NCI-H1436 (cell line): Measurements from ENCODE around the gene HS6ST1.
"Not testable (repeated sequence)": the region's sequence is repeated elsewhere in the genome, so short reads cannot be mapped to it uniquely, and the experiment has no call there.

Source experiments
- DNase-seq: peaks from one replicate; lab custom pipeline; 2025; lab: John Stamatoyannopoulos, UW

The HS6ST1 gene

GRCh38 chr2:128321784-128322714, 3.4 kb upstream of the HS6ST1 start:
- peak; percentile 64 for DNase-seq

DNA sequence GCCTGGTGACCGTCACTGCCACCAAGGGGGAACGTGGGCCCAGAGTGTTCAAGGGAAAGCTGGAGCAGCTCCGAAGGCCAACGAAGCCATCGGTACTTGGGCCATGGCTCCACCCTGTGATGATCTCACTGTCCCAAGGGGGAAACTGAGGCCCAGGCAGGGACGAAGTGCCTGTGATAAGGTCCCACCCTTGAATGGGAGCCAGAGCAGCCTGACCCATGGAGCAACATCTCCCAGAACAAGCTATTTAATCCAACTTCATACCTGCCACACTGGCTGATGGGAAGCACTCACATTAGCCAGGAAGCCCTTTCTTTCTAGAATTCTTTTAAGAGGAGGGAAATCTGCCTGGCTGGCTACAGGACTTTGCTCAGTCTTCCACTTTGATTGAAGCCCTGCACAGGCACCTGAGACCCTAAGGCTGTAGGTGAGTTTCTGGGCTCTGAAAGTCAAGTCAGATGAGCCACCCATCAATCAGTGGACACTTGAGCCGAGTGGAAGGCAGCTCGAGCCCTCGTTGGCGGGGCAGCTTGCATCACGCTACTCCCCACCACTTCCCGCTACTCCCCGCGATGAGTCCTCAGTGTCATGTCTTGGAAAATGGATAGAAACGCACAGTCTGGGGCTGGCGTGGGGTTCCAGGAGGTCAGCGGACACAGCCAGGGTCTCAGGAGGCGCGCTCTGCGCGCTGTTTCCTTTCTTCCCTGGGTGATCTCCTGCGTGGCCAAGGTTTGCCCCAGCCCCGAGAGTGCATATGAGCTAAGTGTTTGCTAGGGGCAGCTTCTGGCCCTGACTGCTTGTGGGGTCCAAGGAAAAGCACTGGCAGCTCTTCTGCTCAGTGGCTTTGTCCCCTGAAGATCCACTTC, 2.5 kb upstream of the HS6ST1 start:
- no peak for DNase-seq

GRCh38 chr2:128320192-128320905, 1.7 kb upstream of the HS6ST1 start:
- DNase-seq, result no peak

DNA sequence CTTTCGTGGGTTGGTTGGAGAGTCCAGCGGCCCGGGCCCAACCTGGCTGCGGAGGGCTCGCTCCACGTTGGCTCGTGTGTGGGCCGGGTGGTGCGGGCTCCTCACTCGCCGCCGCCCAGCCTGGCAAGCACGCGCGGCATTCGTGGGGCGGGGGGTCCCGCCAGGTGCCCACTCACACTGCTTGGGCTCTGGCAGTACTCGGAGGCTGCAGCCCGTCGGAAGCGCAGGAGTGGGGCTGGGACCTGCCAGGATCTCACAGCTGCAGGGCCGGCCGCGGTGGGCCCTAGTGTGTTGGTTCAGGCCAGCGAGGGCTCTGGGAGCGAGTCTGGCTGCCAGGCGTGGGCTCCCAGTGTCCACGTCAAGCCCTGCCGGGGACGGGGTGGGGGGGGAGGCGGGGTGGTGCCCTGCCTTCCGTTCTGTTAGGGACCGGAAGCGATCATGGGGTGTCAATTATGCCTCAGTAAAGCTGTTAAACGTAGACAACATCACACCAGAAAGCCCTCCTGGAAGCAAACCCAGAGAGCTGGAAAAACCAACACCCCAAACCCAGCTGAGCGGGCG, 1.0 kb upstream of the HS6ST1 start:
- DNase-seq, result no peak

DNA sequence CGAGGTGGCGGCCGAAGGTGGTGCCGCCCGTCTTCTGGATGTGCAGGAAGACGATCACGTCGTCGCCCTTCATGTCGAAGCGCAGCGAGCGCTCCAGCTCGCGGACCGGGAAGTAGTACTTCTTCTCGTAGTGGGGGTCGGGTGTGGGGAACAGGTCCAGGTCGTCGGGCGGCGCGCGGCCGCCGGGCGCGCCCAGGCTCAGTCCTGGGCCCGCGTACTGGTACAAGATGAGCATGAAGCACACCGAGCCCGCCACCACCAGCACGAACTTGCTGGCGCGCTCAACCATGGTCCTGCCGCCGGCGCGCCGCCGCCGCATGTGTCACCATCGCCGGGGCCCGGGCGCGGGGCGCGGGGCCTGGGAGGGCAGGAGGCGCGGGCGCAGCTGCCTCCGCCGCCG, 423 bp downstream of the HS6ST1 start:
- DNase-seq, result not testable (repeated sequence)

GRCh38 chr2:128317899-128318225, 806 bp downstream of the HS6ST1 start:
- DNase-seq, result not testable (repeated sequence)

GRCh38 chr2:128317181-128317898, 1.3 kb downstream of the HS6ST1 start:
- DNase-seq, result no peak

DNA sequence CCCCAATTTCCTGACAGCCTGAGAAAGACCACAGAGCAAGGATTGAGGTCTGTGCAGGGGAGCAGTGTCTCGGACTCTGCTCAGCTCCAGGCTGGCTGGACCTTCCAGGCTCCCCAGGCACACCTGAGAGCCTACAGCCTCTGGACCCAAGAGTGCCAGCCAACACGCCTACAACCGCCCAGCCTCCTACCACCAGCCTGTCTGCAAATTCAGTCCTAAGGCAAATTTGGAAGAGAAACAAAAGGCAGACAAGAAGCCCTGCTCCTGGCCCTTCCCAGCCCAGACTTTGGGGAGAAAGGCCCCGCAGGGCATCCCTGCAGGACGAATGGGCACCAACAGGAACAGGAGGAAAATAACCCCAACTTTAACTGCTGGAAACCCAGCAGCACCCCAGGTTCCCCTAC, 1.9 kb downstream of the HS6ST1 start:
- no peak for DNase-seq

DNA sequence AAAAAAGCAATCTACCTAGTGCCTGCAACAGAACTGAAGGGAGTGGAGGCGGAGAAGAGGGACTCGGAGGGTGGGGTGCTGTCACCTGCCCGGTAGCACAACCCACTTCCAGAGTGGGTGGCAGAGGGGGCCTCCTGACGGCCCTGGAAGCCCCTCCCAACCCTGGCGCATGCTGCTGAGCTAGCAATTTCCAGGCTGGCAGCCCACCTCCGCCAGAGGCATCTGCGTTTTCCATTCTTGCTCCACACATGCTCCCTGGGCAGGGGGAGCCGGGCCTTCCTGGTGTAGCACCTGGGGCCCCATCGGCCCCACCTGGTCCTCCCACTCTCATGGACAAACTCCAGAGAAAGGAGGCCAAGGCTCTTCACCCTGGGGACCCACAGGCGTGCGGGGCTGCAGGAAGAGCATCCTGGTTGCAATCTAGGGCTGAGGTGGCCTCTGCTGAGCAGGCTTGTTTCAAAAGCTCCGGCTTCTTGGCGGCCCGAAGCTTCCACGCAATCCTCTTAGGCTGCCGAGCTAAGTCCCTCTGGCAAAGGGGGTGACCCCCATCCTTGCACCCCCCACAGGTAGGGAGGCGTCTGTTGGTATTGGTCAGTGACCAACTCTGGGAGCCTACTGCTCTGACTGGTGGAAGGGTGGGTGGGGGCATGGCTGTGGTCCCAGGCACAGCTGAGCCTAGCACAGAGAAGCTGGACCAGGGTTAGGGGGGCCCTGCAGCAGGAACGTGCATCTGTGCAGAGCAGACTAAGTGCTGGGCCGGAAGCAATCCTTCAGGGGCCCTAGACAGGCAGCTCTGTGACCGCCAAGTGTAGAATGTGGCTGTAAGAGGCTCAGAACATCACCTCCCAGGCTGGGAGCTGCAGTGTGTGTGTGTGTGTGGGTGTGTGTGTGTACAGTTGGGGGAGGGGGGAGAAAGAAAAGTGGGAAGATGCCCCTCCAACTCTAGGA, 2.6 kb downstream of the HS6ST1 start:
- no peak for DNase-seq

DNA sequence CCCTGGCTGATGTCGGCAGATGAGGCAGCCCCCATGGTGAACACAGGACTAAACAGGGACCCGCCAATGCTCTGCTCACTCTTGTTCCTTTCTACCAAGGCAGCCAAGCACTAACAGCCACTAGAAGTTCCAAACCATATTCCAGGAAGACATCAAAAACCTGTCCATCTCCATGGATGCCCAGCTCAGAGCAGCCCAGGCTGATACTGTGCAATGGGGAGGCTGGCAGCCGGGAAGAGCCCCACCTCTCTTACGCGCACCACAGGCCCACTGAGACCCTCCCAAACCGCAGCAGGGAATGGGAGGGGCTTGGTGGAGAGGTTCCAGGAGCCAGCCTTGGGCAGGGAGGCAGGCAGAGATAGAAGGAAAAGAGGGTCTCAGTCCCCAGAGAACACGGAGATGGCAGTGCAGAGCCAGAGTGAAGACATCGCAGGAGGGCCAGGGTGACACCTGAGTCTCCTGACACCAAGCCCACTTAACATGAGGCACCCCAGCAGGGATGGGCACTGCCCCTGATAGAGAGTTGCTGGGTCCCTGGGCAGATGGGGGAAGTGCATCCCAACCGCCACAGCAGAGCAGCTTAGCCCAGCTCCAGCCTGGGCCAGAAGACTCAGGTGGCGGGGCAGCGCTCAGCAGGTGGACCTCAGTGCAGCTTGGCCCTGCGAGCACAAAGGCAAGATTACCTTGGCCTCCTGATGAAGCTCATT, 3.4 kb downstream of the HS6ST1 start:
- no peak for DNase-seq

GRCh38 chr2:128314348-128315121, 4.1 kb downstream of the HS6ST1 start:
- no peak for DNase-seq

GRCh38 chr2:128313931-128314347, 4.7 kb downstream of the HS6ST1 start:
- DNase-seq, result no peak

- no peak for DNase-seq
These were observed 5.4 kb downstream of the HS6ST1 start for GRCh38 chr2:128313091-128313836.

GRCh38 chr2:128312411-128312810, 6.3 kb downstream of the HS6ST1 start:
- DNase-seq, result no peak

DNA sequence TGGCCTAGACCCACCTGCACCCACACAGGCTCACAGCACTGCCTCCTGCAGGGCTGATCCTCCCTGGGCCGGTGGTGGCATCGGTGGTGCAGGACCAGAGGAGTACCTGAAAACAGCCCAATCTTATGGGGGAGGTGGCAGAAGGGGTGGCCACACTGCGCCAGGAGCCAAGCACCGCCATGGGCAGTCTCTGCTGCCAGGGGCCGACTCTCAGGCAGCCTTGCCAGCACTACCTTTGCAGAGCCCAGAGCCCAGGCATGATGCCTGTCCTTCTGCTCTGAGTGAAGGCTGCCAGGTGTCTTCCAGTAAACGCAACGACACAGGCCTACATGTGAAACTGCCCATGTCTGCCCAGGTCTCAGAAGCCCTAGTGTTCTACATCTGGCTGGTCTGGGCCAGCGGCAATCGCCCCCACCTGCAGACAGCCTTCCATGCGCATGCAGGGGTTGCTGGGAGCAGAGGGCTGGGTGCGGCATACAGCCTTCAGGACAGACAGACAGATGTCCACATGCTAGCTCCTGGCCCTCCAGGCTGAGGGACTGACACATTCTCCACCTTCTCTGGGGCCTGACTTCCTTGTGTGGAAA, 6.8 kb downstream of the HS6ST1 start:
- DNase-seq, result no peak

- DNase-seq, result no peak
These were observed 7.4 kb downstream of the HS6ST1 start for GRCh38 chr2:128311216-128311754.

DNA sequence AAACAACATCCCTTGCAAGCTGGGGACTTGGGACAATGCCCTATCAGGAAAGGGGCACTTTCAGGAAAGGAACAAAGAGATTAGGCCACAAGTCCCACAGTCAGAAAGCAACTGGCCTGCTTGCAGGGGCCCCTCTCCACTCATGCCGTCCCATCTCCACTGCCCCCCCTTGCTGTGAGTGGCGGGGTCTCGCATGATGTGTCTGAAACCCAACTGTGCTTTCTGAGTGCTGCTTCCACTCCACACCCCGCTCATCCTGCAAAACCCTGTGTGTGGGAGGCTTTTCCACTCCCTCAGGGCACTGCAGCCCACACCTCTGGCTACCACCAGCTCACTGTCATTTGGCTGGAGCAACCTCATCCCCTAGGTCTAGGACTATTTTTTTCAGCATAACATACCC, 7.9 kb downstream of the HS6ST1 start:
- no peak for DNase-seq
